Common myeloid progenitor, CD34-positive (primary cell): ENCODE data around the gene SQOR.
A peak's percentile ranks its signal among the peaks of the same experiment; 100 is the strongest.

Source experiments
- CTCF ChIA-PET: fragments of 350-600 bp; sonication (Branson Sonifier 250); formaldehyde crosslinking; loops from one replicate; lab custom pipeline; 2021; ENCODE audit warnings: antibody characterized with exemption; lab: Charles Lee
- POLR2A ChIA-PET: fragments of 350-600 bp; sonication (Branson Sonifier 250); formaldehyde crosslinking; loops from one replicate; lab custom pipeline; 2021; ENCODE audit warnings: antibody characterized with exemption; lab: Charles Lee
- DNase-seq, 3 donors: peaks; one replicate each; pipeline versions ENCODE4 v3.0.0 to v3.0.0-alpha.2; 2013
- H3K27ac ChIP-seq, 2 experiments: 1 replicate in 1 of 2; 2 replicates in 1 of 2; pipeline ENCODE4 v1.7.0; 2013; ENCODE audit warnings: inconsistent platforms in 2 of 2, low read length in 2 of 2, mild to moderate bottlenecking in 2 of 2, low read depth in 1 of 2, moderate library complexity in 1 of 2; ENCODE audit not compliant: severe bottlenecking in 2 of 2, insufficient read depth in 1 of 2, poor library complexity in 1 of 2
- H3K27me3 ChIP-seq, 5 experiments: replicated peaks in 2 of 5; 1 replicate in 3 of 5; 2 replicates in 2 of 5; pipeline versions ENCODE4 v1.6.1 to v1.7.0; 2013; ENCODE audit warnings: low read length in 4 of 5, mild to moderate bottlenecking in 2 of 5, moderate library complexity in 2 of 5, inconsistent platforms in 1 of 5; ENCODE audit not compliant: insufficient read depth in 5 of 5, control insufficient read depth in 4 of 5
- H3K36me3 ChIP-seq, 4 experiments: 1 replicate in 2 of 4; 2 replicates in 2 of 4; pipeline versions ENCODE4 v1.6.1 to v1.7.0; 2013; ENCODE audit warnings: low read length in 3 of 4, control low read depth in 1 of 4, mild to moderate bottlenecking in 1 of 4; ENCODE audit not compliant: control insufficient read depth in 4 of 4, insufficient read depth in 4 of 4
- H3K4me1 ChIP-seq, 4 experiments: 1 replicate in 3 of 4; 2 replicates in 1 of 4; pipeline versions ENCODE4 v1.6.1 to v1.7.1; 2013; ENCODE audit warnings: low read length in 3 of 4, mild to moderate bottlenecking in 3 of 4, control low read depth in 1 of 4, inconsistent platforms in 1 of 4, moderate library complexity in 1 of 4; ENCODE audit not compliant: control insufficient read depth in 4 of 4, insufficient read depth in 4 of 4; ENCODE audit errors: control extremely low read depth in 1 of 4
- H3K4me3 ChIP-seq, 7 experiments: 1 replicate in 4 of 7; 2 replicates in 3 of 7; pipeline versions ENCODE4 v1.5.1 to v1.7.0; 2013; ENCODE audit warnings: mild to moderate bottlenecking in 7 of 7, low read length in 6 of 7, moderate library complexity in 6 of 7, inconsistent platforms in 2 of 7, low read depth in 2 of 7, control low read depth in 1 of 7; ENCODE audit not compliant: insufficient read depth in 4 of 7, control insufficient read depth in 1 of 7; ENCODE audit errors: extremely low read depth in 1 of 7
- H3K9me3 ChIP-seq, 5 experiments: 1 replicate in 4 of 5; 2 replicates in 1 of 5; pipeline versions ENCODE4 v1.6.1 to v1.7.1; 2013; ENCODE audit warnings: low read length in 4 of 5, mild to moderate bottlenecking in 2 of 5, inconsistent platforms in 1 of 5, low read depth in 1 of 5, moderate library complexity in 1 of 5; ENCODE audit not compliant: control insufficient read depth in 4 of 5, insufficient read depth in 2 of 5; ENCODE audit errors: control extremely low read depth in 1 of 5
- WGBS: methylation state at CpG from one replicate; pipeline ENCODE4 v1.1.5; 2013; ENCODE audit not compliant: insufficient coverage; 5-methylcytosine and 5-hydroxymethylcytosine counted together

Gene SQOR

DNA sequence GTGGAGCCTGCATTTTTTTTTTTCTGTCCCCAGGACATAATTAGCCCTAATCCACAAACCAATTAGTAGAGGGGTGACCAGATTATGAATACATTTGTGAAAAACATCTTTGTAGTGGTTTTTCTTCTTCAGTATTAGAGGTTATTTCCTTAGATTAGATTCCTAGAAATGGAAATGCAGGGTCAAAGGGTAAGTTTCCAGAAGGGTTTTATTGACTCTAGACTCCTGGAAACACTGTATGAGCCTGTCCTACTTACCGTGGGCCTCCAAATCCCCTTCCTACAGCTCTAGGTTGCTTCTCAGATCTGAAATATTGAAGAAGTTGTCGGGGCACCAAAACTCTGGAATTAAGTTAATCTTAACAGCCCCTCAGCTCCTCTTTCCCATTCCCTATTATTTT, 22.4 kb downstream of the SQOR start:
- no peak for DNase-seq
- peaks cover 0 to 19% (median 6%) of the 10 kb centered on the region in 4 experiments for H3K4me1 ChIP-seq
- H3K4me3 ChIP-seq = no peak overlapping the region
- no peaks in the 10 kb centered on the region for H3K27me3 ChIP-seq
- ChIA-PET POLR2A (no interaction called here), CTCF (interaction anchor here (2.0 kb wide), 1 partner anchor 14 kb away, joined by 6 read pairs; no protein-coding TSS in a partner anchor)
- H3K27ac ChIP-seq = no peak overlapping the region
- H3K9me3 ChIP-seq = no peaks in the 10 kb centered on the region
- H3K36me3 ChIP-seq = peaks cover 0 to 11% (median 0%) of the 10 kb centered on the region in 4 experiments
- WGBS = 100% methylated on average over 2 of the region's 2 CpGs

DNA sequence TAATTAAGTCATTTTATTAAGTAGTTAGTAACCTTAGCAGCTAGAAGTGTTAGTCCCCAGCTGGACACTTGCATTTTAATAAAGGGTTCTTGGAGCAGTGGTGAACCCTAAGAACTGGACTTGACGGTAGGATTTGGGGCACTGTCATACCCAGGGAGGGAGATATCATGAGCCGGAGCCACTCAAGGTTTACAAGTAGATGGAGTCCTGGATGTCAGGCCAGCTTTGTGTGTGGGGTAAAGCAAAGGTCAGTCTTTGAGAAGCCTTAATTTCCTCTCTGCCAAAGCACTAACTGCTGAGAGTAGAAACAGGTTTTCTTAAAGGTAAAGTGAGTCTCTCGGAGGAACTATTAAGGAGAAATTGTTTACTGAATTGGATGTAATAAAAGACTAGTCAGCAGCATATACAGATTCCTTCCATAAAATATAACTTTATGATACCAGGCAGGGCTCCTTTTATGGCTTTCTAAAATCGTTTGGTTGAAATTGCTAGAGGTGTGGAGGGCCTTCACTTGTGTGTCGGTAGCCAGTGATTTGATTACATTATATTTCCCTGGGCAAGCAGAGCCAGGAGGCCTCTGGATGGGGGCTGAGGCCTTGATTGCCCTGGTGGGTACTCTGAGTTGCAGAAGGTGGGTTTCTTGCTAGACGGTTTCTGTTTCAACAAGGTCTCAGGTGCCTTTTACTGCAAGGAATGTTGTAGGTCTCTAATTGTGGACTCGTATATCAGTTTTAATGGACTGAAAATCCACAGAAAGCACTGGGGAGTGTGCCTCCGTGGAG, 23.1 kb downstream of the SQOR start:
- no peak for DNase-seq
- peaks cover 0 to 16% (median 3%) of the 10 kb centered on the region in 4 experiments for H3K36me3 ChIP-seq
- ChIA-PET CTCF (interaction anchor here (2.0 kb wide), 1 partner anchor 15 kb away, joined by 6 read pairs; no protein-coding TSS in a partner anchor), POLR2A (no interaction called here)
- H3K4me3 ChIP-seq = no peak overlapping the region
- no peaks in the 10 kb centered on the region for H3K27me3 ChIP-seq
- no peaks in the 10 kb centered on the region for H3K9me3 ChIP-seq
- 100% methylated on average over 5 of the region's 8 CpGs for WGBS
- peaks cover 0 to 19% (median 6%) of the 10 kb centered on the region in 4 experiments for H3K4me1 ChIP-seq
- no peak overlapping the region for H3K27ac ChIP-seq

DNA sequence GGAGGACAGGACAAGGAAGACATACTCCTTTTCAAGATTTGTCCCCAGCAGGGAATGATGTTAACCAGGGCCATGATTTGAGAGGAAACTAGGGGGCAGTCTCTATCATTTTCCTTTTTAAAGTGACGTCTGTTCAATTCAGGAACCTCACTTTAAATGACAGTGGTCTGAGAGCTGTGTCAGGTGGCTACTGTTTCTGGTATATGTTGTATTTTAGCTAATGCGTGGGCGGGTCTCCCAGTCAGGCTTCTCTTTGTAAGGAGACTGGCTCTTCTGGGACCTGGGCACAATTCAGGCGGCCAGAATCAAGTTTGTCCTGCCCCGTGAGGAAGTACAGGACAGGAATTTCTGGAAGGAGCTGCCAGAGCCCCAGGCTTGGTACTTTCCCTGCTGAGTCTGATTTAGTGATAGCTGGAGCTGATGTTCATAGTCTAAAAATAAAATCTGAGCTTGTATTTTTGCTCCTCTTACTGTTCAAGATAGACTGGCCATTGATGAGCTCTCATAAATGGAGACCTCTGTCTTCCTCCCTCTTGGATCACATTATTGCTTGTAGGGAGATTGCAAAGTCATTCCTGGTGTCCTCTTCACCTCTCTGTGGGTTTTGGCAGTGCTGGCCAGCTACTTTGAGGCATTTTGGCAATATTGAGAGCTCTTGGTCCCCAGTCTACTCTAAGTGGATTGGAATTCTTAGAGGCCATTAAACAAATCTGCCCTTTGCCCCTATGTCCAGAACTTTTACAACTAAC, 25.6 kb downstream of the SQOR start:
- POLR2A ChIA-PET = no interaction called here
- Histone ChIP-seq H3K36me3 (peaks cover 0 to 26% (median 4%) of the 10 kb centered on the region in 4 experiments), H3K27ac (no peak overlapping the region), H3K9me3 (no peaks in the 10 kb centered on the region), H3K4me3 (no peak overlapping the region), H3K4me1 (peaks cover 0 to 2% (median 0%) of the 10 kb centered on the region in 4 experiments), H3K27me3 (no peaks in the 10 kb centered on the region)
- no peak for DNase-seq
- 78% methylated on average over 5 of the region's 5 CpGs for WGBS
- CTCF ChIA-PET = interaction anchor here (1.2 to 1.3 kb wide), 3 partner anchors 17 to 47 kb away, joined by 3 read pairs; no protein-coding TSS in a partner anchor

DNA sequence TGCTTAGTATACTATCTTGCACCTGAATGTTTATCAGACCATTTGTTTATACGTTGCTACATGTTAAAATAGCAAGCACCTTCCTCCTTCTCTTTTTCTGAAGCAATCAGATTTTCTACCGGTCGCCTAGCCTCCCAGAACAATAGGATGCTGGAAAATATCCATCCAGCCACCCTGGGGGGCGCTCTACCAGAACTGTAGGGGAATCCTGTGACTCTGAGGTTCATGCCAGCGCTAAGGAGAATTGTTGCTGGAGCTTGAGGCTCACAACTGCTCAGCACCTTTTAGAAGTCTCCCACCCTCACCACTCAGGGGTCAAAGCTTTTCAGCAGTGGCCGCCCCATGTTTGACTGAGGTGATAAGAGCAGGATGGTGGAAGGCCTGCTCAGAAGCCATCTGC, 27.5 kb downstream of the SQOR start:
- H3K36me3 ChIP-seq = peaks cover 3 to 29% (median 5%) of the 10 kb centered on the region in 4 experiments
- ChIA-PET CTCF (no interaction called here), POLR2A (no interaction called here)
- H3K27ac ChIP-seq = no peak overlapping the region
- no peaks in the 10 kb centered on the region for H3K9me3 ChIP-seq
- DNase-seq = no peak
- H3K4me3 ChIP-seq = no peak overlapping the region
- H3K27me3 ChIP-seq = no peaks in the 10 kb centered on the region
- H3K4me1 ChIP-seq = peaks cover 0 to 2% (median 0%) of the 10 kb centered on the region in 4 experiments
- WGBS = 94% methylated on average over 5 of the region's 6 CpGs

DNA sequence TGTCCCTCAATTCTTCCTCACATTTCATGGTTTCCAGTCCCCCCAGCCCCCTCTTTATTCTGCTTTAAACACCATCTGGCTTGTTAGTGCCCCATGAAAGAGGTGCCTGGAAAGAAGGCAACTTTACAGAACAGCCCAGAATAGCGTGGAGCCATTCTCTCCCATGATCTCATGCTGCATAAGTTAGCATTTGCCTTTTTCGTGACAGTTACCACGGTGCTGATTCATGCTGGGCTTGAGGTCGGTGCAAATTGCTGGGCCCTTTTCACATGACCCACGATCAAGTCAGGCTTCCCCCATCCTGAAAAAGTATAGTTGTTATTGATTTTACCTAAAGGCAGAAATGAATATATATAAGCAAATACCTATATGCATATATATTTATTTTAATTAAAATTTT, 29.6 kb downstream of the SQOR start:
- ChIA-PET CTCF (interaction anchor here (0.6 to 1.5 kb wide), 2 partner anchors 11 to 37 kb away, joined by 3 to 5 read pairs; no protein-coding TSS in a partner anchor), POLR2A (no interaction called here)
- Histone ChIP-seq H3K9me3 (no peaks in the 10 kb centered on the region), H3K4me3 (no peak overlapping the region), H3K36me3 (peaks cover 3 to 31% (median 5%) of the 10 kb centered on the region in 4 experiments), H3K4me1 (peaks cover 0 to 2% (median 0%) of the 10 kb centered on the region in 4 experiments), H3K27ac (no peak overlapping the region), H3K27me3 (no peaks in the 10 kb centered on the region)
- DNase-seq = peak in 2 of 3 donors; percentile 16 to 36
- 29% methylated on average over 4 of the region's 5 CpGs for WGBS

DNA sequence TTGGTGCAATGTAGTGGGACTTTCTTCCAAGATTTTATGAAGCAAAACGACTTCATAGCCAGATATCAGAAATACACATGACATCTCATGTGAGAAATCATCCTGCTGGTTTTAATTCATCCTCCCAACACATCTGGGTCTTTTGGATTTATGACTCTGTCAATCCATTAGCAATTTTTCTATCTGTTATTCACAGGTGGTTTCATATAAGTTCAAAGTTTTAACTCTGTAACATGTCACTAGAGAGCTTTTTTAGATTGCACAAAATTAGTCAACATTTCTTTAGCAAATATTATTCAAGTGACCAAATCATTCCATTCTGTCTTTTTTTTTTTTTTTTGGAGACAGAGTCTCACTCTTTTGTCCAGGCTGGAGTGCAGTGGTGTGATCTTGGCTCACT, 30.4 kb downstream of the SQOR start:
- ChIA-PET POLR2A (no interaction called here), CTCF (no interaction called here)
- no peak for DNase-seq
- Histone ChIP-seq H3K27ac (no peak overlapping the region), H3K4me3 (no peak overlapping the region), H3K4me1 (peaks cover 0 to 2% (median 0%) of the 10 kb centered on the region in 4 experiments), H3K27me3 (no peaks in the 10 kb centered on the region), H3K9me3 (no peaks in the 10 kb centered on the region), H3K36me3 (peaks cover 6 to 34% (median 6%) of the 10 kb centered on the region in 4 experiments)
- no CpG with 5 or more reads among the region's 1 CpG for WGBS
